Hematopoietic multipotent progenitor cell treated with erythropoietin and hydrocortisone succinate and interleukin-3 and kit ligand, for 17 days (in vitro differentiated cells): ENCODE results near the gene CAMSAP1.

Experiments used
- DNase-seq: peaks from one replicate; pipeline ENCODE4 v3.0.0-alpha.2; 2015; ENCODE audit warnings: low spot score

Gene CAMSAP1

DNA sequence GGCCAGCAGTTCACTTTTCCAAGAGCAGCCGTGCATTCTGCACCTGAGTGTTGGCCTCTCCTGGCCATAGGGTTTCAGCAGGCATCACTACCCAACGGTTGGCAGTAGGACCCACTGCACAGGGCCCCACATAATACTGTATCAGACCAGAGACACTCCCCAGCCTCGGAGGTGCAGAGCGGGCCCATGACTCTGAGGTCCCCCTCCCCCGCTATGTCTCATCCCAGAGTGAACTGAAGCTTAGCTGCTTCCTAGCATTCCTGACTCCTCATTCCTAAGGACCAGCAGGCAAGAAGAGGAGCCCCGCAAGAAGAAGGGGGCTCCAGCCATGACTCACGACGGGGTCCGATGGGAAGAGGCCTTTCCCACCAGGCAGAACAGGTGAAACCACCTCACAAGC is 67.2 kb downstream of the CAMSAP1 start:
- no peak for DNase-seq

- DNase-seq: no peak
These were observed 67.8 kb downstream of the CAMSAP1 start for GRCh38 chr9:135839516-135839915.

DNA sequence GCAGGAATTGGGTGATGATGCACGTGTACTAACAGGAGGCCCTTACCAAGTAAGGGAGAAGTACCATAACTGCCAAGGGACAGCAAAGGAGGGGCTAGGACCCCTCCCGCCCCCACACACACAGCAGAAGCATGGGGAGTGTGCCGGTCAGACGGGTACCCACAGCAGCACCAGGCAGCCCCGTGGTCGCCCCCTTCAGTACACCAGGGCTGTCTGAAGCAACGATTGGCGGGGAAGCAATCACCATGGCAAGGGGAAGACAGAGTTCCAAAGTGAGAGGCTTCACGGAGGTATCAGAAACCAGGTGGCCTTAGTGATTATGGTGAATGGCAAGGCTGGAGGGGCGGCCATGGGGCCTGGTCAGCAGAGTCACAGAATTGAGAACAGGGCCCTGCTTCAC is 72.2 kb downstream of the CAMSAP1 start:
- no peak for DNase-seq

DNA sequence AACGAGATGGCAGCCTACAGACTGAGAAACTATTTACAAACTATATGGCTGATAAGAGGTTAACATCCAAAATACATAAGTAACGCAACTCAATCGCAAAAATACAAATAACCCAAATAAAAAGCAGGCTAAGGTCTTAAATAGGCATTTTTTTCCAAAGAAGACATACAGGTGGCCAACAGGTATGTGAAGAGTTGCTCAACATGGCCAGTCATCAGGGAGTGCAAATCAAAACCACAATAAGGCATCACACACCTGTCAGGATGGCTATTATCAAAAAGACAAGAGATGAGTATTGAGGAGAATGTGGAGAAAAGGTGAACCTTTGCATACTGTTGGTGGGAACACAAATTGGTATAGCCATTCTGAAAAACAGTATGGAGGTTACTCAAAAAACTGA is 73.5 kb downstream of the CAMSAP1 start:
- DNase-seq: no peak

DNA sequence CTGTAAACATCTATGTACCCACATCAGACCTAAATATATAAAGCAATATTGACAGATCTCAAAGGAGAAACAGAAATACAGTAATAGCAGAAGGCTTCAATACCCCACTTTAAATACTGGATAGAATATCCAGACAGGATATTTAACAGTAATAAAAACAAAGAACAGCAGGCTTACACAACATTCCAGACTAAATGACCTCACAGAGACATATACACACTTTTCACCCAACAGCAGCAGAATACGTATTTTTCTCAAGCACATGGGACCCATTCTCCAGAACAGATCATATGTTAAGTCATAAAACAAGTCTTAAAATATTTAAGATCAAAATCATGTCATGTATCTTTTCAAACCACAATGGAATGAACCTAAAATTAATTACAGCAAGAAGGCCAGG is 76.8 kb downstream of the CAMSAP1 start:
- DNase-seq: no peak

GRCh38 chr9:135828656-135829055 is 78.7 kb downstream of the CAMSAP1 start:
- DNase-seq: no peak

DNA sequence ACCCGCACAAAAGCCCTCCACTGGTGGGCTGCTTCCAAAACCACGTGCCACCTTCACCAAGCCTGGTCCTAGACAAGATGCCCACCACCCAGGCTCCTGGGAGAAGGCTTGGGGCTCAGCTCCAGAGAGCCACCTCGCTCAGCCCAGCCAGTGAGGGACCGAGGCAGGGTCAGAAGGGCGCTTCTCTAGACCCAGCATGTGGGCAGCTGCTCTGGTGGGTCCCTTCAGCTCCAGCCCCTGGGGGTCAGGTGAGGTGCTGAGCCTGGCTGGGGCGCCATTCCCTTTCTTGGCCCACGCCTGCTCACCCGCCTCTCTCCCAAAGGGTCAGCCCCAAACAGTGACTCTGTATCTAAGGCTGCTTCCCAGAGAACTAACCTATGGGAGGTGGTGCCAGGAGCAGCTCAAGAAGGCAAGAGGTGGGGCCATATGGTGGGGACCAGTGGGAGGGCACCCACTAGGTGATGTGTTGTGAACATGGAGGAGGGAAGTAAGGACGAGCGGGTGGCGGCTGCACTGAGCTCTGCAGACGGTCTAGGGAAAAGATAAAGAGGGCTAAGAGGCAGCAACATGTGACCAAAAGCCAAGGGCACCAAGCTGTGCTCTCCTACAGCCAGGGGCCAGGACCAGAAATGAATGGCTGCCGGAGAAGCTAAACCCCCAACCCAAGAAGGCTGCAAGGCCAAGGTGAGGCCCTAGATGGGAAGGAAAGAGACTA is 79.3 kb downstream of the CAMSAP1 start:
- DNase-seq: no peak

- DNase-seq: no peak
These were observed 80.0 kb downstream of the CAMSAP1 start for GRCh38 chr9:135827301-135827700.

GRCh38 chr9:135826188-135826545 is 81.2 kb downstream of the CAMSAP1 start:
- no peak for DNase-seq

- no peak for DNase-seq
These were observed 81.7 kb downstream of the CAMSAP1 start for GRCh38 chr9:135825435-135826187.

DNA sequence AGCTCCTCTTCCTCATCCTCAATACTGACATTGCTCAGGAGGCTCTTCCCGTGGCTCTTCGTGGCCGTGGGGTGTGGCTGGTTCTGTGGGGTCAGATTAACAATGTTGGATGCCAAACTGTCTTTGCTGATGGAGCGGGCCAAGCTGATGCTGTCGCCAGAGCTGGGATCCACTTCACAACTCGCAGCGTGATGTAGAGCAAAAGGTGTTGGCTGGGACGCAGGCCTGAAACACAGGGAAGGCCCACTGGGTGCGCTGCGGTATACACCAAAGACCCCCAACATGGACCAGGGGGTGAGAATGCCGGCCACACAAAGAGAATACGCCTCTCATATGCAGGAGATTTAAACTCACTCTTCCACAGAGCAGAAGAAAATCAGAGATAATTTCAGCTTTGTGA is 84.3 kb downstream of the CAMSAP1 start:
- no peak for DNase-seq

- no peak for DNase-seq
These were observed 85.0 kb downstream of the CAMSAP1 start for GRCh38 chr9:135822374-135822755.

GRCh38 chr9:135821733-135822373 is 85.5 kb downstream of the CAMSAP1 start:
- no peak for DNase-seq

DNA sequence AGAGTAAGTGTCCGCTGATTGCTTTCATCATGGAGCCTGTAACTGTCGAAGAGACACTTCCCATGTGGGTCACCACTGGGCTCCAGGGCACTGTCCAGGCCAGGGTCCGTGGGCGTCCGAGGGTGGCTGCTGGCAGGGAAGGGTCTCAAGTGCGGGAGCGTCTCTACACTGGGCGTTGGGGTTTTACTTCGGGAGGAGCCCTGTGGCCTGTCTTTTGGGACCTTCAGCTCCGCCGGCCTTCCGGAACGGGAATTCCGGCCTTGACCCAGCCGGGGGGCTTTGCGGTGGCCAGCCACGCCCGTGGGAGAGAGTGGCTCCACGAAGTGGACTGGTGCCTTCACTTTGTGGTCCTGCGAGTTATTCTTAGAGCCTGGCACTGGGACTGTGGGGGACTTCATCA is 86.2 kb downstream of the CAMSAP1 start:
- DNase-seq: no peak

DNA sequence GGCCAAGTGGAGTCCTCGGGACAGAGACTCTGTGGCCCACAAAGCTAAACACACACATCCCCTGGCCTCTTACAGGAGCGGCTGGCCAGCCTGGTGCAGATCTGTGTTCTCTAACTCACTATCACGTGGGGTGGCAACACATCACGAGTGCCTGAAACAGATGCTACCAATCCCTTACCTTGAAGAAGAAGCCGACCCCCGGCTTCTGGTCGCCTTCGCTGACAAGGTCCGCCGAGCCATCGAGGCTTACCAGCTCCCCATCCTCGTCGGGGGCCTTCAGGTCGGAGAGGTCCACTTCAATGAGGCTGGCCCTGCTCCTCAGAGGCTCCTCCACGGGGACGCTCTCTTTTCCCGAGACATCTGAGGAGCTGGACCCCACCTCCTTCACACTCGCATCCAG is 86.7 kb downstream of the CAMSAP1 start:
- no peak for DNase-seq

- no peak for DNase-seq
These were observed 87.4 kb downstream of the CAMSAP1 start for GRCh38 chr9:135819905-135820304.

DNA sequence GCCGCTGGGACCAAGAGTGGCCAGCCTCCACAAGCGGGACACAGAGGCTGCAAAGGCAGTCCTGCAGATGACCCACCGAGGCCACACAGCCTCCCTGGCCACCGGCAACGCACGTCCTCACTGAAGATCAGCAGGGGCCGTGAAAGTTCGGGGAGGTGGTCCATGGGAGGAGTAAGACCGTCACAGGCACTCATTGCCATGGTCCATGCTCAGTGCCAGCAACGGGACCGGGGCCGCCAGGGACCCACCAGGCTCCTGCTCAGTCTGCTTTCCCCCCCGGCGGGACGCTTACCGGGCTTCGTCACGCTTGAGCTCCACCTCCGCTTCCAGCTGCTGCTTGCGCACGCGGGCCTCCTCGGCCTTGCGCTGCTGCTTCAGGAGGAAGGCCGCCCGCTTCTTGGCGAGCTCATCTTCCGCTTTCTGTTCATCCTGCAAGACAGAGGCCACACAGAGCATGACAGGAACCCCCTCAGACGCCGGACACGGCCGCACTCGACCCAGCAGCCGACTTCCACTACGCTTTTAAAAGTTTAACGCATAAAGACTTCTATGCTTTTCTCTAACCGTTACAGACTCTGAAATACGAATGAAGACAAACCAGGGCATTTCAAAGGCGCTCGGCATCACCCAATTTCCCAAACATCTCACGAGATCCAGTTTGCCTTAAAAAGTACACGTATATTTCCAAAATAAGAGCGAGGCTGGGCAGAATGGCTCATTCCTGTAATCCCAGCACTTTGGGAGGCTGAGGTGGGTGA is 88.4 kb downstream of the CAMSAP1 start:
- no peak for DNase-seq

DNA sequence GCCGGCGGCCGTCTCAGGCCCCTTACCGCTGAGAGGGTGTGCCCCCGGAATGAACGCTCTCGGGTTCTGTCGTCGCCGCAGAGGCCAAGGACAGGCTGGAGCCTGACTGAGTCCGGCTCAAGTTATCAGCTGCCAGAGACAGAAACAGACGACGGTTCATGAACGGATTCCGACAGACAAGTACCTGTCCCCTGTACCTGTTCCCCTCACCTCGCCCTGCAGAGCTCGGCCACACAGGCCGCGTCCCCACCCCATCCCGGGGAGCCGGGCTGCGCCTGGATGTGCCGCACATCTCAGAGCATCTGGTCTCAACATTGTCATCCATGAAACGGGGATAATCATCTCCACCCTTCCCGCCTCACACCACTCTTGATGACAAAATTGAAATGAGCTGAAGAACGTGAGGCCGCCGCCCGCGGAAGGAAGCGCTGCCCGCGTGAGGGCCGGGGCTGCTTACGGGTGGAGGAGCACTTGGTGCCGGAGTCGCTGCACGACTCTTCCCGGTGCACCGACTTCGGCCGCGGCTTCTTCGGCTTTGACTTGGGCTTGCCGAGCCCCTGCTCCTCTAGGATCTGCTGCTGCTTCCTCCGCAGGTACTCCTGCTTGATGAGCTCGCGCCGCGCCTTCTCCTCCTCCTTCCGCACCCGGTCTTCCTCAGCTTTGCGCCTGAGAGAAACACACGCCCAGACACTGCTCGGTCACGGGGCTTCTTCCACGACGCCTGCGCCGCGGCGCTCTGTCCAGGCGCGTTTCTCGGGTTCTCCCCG is 89.2 kb downstream of the CAMSAP1 start:
- no peak for DNase-seq

DNA sequence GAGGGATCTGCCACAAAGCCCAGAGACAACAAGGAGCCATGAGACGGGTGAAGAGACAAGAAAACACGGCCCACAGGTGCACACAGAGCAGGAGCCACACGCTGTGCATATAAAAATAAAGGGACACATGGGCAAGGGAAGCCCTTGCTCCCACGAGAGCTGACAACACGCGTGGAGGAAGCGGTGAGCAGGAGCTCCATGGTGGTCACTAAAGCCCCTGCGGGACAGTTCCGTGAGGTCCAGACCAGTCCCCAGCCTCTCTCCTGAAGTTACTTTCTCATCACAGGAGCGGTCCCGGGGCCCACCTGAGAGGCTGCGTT is 90.7 kb downstream of the CAMSAP1 start:
- no peak for DNase-seq

GRCh38 chr9:135815830-135816650 is 91.3 kb downstream of the CAMSAP1 start:
- DNase-seq: no peak

DNA sequence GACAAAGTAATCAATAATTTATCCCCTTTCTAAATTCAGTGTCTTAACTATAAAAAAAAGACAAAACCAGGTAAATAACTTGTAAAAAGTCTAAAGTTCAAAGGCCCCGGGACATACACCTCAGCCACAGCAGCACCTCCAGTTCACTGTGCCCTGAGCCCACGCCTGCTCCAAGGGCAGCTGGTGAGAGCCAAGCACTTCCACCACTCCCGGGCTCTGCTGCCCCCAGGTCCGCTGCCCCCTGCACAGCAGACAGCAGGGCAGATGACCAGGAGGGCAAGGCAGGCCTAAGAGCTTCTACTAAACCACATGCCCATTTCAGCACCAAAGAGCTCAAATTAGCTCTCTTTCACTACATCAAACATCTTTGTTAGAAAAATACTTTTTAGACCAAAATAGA is 91.9 kb downstream of the CAMSAP1 start:
- no peak for DNase-seq
